Immature natural killer cell (primary cell): Measurements from ENCODE around the gene ERBB2. TPM values are rescaled to one million over a fixed set of nuclear protein-coding genes. Genes with fewer than 3 reads are reported as not detected.
"Not testable (repeated sequence)": the region's sequence is repeated elsewhere in the genome, so short reads cannot be mapped to it uniquely, and the experiment has no call there.

Experiments used
- DNase-seq, 3 donors: peaks; one replicate each; pipeline ENCODE4 v3.0.0; 2022; ENCODE audit warnings: mixed read lengths in 1 of 3
- H3K27ac Mint-ChIP-seq, 6 donors: one replicate each; pipeline ENCODE4 v1.8.0; 2020; ENCODE audit warnings: mixed read lengths in 6 of 6, mild to moderate bottlenecking in 5 of 6, inconsistent platforms in 4 of 6, moderate library complexity in 3 of 6
- H3K27me3 Mint-ChIP-seq, 3 donors: one replicate each; pipeline ENCODE4 v1.8.0; 2020 to 2021; ENCODE audit warnings: low read depth in 3 of 3, mild to moderate bottlenecking in 3 of 3, mixed read lengths in 3 of 3, moderate library complexity in 3 of 3, inconsistent platforms in 1 of 3
- H3K36me3 Mint-ChIP-seq, 3 donors: one replicate each; pipeline ENCODE4 v1.8.0; 2020; ENCODE audit warnings: mixed read lengths in 3 of 3, inconsistent platforms in 2 of 3, mild to moderate bottlenecking in 2 of 3
- H3K4me1 Mint-ChIP-seq, 2 donors: one replicate each; pipeline ENCODE4 v1.8.0; 2020; ENCODE audit warnings: inconsistent platforms in 2 of 2, mild to moderate bottlenecking in 2 of 2, mixed read lengths in 2 of 2, moderate library complexity in 1 of 2
- H3K4me3 Mint-ChIP-seq, 5 donors: one replicate each; pipeline ENCODE4 v1.8.0; 2020; ENCODE audit warnings: mild to moderate bottlenecking in 5 of 5, mixed read lengths in 5 of 5, inconsistent platforms in 3 of 5, moderate library complexity in 3 of 5
- H3K9me3 Mint-ChIP-seq, 6 donors: one replicate each; pipeline ENCODE4 v1.8.0; 2020; ENCODE audit warnings: mild to moderate bottlenecking in 6 of 6, mixed read lengths in 6 of 6, inconsistent platforms in 4 of 6, moderate library complexity in 3 of 6
- polyA plus RNA-seq, 3 donors: library from polyadenylated mRNA; unstranded; fragments of 300-500 nt; fragmentation: Illumina TruSeq; gene quantifications; one replicate each; pipeline ENCODE4 v1.2.3, GENCODE V29; 2021

Gene ERBB2
- polyA plus RNA-seq, 3 donors from 2014 or later = 14.5 to 49.2 (median 25.2) TPM

DNA sequence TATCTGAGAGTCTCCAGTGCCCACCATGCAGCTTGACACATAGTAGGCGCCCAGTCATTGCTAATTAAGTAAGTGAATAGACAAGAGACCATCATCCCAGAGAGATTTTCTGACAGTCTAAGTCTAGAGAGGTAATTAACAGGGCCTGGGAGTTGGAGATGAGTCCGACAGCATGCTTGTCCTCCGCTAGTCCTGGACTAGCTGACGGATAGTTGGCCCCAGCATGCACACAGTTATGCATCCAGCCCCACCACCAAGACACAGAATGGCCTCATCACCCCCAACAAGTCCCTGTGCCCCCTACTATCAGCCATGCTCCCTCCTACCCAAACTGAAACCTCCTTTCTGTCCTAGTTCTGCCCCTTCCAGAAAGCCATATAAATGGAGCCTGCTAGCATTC is 47.9 kb downstream of the ERBB2 start:
- H3K9me3 Mint-ChIP-seq = no peaks in the 10 kb centered on the region
- H3K36me3 Mint-ChIP-seq = no peaks in the 10 kb centered on the region
- H3K4me3 Mint-ChIP-seq = no peak overlapping the region
- peaks cover under 1 to 8% (median 6%) of the 10 kb centered on the region in 3 donors for H3K27me3 Mint-ChIP-seq
- H3K4me1 Mint-ChIP-seq = peaks cover 7 to 8% of the 10 kb centered on the region in 2 donors
- peak overlapping the region in 1 of 6 donors; percentile 64 for H3K27ac Mint-ChIP-seq
- DNase-seq = no peak

DNA sequence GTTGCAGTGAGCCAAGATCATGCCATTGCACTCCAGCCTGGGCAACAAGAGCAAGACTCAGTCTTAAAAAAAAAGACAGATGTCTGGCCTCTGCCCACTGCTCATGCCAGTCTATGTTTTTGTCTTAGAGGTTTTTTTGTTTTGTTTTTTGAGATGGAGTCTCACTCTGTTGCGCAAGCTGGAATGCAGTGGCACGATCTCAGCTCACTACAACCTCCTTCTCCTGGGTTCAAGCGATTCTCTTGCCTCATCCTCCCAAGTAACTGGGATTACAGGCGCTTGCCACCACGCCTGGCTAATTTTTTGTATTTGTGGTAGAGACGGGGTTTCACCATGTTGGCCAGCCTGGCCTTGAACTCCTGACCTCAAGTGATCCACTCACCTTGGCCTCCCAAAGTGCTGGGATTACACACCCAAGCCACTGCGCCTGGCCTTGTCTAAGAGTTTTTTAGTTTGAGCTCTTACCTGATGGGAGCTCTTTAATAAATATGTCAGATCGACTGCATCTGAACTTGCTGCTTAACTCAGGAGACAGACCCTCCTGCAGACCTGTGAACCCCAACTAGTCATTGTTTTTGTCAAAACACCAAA is 48.7 kb downstream of the ERBB2 start:
- H3K27ac Mint-ChIP-seq, DNase-seq, H3K4me3 Mint-ChIP-seq, H3K36me3 Mint-ChIP-seq, H3K9me3 Mint-ChIP-seq: not testable (repeated sequence)
- peaks cover 14 to 16% of the 10 kb centered on the region in 2 donors for H3K4me1 Mint-ChIP-seq
- H3K27me3 Mint-ChIP-seq = peaks cover 6 to 12% (median 6%) of the 10 kb centered on the region in 3 donors

DNA sequence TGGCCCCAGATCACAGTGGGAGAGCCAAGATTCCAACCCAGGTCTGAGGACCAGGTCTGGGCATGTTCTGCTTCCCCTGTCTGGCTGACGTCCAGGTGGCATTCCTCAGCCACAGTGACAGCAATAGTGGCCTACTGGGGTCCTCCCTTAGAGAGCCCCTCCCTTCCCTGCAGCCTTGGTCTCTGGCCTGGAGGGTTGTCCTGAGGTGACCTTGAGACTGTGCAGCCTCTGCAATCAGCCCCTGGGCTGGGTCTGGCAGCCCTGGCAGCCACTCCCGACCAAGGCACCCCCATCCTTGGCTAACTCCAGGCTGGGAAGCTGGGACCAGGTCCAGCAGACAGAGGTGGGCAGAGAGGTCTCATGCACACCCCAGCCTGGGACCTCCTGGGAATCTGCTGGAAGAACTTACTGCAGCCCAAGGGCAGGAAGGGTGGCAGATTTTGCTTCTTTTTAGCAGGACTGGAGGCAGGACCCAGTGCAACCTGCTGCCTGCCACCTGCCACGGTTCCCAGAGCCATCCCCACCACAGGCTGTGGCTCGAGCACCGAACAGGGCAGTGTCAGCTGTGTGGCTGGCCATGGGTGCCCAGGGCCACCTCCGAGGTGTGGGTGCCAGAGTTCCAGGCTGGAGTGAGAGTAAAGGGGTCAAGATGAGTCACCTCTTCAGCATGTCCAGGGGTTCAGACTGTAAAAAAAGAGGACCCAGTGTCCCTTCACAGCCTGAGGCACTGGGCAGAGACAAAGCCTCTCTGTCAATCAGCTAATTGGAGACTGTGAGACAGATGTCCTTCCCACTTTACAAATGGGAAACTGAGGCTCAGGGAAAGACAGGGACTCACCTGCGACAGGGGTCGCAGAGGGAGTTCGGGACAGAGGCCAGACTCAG is 50.5 kb downstream of the ERBB2 start:
- Mint-ChIP-seq H3K4me1 (peaks cover 22 to 25% of the 10 kb centered on the region in 2 donors), H3K27ac (no peak overlapping the region), H3K36me3 (no peaks in the 10 kb centered on the region), H3K27me3 (peaks cover 12 to 21% (median 17%) of the 10 kb centered on the region in 3 donors), H3K9me3 (no peaks in the 10 kb centered on the region), H3K4me3 (no peak overlapping the region)
- DNase-seq = no peak

DNA sequence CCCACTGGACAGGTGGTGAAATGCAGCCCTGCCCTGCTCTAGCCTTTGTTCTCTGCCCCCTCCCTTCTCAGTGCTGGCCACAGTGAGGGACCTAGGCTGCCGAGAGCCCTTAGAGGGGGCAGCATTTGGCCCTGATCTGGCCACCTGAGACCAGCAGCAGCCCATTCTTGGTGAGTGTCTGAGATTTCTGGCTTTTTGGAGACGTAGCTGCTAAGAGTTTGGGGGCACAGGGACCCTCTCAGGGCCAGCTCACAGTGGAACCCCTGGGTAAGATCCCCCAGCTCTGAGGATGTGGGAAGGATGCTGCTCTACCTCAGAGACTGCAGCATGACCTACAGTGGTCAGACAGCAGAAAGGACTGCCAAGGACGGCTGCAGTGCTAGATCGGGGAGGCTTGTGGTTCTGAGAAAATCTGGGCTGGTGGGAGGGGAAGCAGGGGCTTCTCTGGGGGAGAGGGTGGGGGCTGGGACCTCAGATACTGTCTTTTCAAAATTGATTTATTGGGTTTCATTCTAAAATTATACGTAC is 51.2 kb downstream of the ERBB2 start:
- H3K4me3 Mint-ChIP-seq = no peak overlapping the region
- no peaks in the 10 kb centered on the region for H3K36me3 Mint-ChIP-seq
- peak overlapping the region in 1 of 6 donors; percentile 51 for H3K27ac Mint-ChIP-seq
- H3K27me3 Mint-ChIP-seq = peaks cover 18 to 28% (median 21%) of the 10 kb centered on the region in 3 donors
- H3K4me1 Mint-ChIP-seq = peaks cover 29 to 32% of the 10 kb centered on the region in 2 donors
- DNase-seq = no peak
- no peaks in the 10 kb centered on the region for H3K9me3 Mint-ChIP-seq

DNA sequence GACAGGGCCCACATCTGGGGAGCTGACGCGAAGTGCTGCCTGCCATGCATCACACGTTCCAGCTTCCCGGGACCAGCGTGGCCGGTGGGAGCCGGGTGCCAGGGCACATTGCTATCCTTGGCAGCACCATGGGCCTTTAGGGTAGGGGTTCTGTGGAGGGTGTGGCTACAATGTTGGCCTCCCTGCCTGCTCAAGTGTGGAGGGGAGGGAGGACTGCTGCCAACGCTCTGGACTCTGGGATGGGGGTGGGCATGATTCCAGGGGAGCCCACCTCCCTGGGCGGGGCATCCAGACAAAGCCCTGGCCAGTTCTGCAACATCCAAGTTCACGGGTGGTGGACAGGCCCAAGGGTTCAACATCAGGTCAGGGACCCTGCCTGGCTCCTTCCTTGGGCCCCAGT is 51.8 kb downstream of the ERBB2 start:
- Mint-ChIP-seq H3K36me3 (no peaks in the 10 kb centered on the region), H3K4me3 (no peak overlapping the region), H3K9me3 (no peaks in the 10 kb centered on the region), H3K4me1 (peaks cover 34 to 37% of the 10 kb centered on the region in 2 donors), H3K27ac (peak overlapping the region in 1 of 6 donors; percentile 95), H3K27me3 (peaks cover 23 to 33% (median 23%) of the 10 kb centered on the region in 3 donors)
- no peak for DNase-seq

DNA sequence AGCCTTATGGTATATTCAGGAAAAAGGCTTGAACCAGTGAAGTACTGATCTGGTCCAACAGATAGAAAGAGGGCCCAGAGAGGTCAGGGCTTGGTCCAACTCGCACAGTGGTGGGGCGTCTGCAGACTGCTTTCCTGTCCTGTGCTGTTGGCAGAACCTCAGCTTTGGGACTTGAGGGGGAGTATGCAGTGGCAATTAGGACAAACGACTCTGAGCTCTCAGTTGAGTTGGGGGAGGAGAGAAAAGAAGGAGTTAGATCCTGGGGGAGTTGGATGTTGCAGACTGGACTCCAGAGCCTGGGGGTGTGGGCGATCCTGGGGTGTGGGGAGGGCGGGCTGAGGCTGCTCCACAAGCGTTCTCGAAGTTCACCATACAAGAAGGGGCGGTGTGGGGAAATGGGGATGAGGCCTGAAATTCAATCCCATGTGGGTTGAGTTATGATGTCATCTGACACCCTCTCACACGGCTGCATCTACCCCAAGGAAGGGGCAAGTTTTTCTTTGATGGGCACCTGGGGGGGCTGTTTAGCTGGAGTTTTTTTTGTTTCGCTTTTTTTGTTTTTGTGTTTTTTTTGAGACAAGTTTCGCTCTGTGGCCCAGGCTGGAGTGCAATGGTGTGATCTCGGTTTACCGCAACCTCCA is 52.5 kb downstream of the ERBB2 start:
- no peaks in the 10 kb centered on the region for H3K36me3 Mint-ChIP-seq
- H3K9me3 Mint-ChIP-seq = no peaks in the 10 kb centered on the region
- peak overlapping the region; percentile 51 to 79 (median 70) for H3K4me3 Mint-ChIP-seq
- peaks cover 42 to 44% of the 10 kb centered on the region in 2 donors for H3K4me1 Mint-ChIP-seq
- H3K27me3 Mint-ChIP-seq = peaks cover 25 to 37% (median 25%) of the 10 kb centered on the region in 3 donors
- DNase-seq = no peak
- peak overlapping the region; percentile 87 to 97 (median 94) for H3K27ac Mint-ChIP-seq

DNA sequence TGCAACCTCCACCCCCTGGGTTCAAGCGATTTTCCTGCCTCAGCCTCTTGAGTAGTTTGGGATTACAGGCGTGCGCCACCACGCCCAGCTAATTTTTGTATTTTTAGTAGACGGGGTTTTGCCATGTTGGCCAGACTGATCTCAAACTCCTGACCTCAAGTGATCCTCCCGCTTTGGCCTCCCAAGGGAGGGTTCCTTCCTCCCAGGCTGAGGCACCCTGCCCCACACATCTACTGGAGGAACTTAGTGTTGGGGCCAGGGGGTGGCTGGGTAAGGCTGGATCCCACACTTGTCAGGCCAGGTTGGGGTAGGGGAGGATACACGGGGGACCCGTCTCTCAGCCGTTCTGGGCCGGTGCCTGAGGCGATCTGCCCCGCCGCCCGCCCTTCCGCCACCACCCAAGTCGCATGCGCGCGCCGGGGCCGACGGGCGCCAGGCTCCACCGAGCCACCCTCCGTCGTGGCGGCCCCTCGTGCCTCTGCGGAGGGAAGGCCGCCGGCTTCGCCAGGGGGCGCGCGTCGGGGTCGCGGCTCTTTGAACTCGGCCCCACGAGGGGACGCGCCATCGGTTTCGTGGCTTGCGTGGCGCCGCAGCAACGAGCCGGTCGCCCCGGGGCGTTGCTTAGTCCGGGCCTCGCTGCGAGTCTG is 53.8 kb downstream of the ERBB2 start:
- H3K36me3 Mint-ChIP-seq = no peaks in the 10 kb centered on the region
- H3K4me3 Mint-ChIP-seq = peak overlapping the region; percentile 79 to 88 (median 83)
- H3K4me1 Mint-ChIP-seq = peaks cover 54 to 57% of the 10 kb centered on the region in 2 donors
- no peaks in the 10 kb centered on the region for H3K9me3 Mint-ChIP-seq
- peak overlapping the region; percentile 87 to 97 (median 94) for H3K27ac Mint-ChIP-seq
- H3K27me3 Mint-ChIP-seq = peaks cover 34 to 50% (median 37%) of the 10 kb centered on the region in 3 donors
- DNase-seq = no peak

DNA sequence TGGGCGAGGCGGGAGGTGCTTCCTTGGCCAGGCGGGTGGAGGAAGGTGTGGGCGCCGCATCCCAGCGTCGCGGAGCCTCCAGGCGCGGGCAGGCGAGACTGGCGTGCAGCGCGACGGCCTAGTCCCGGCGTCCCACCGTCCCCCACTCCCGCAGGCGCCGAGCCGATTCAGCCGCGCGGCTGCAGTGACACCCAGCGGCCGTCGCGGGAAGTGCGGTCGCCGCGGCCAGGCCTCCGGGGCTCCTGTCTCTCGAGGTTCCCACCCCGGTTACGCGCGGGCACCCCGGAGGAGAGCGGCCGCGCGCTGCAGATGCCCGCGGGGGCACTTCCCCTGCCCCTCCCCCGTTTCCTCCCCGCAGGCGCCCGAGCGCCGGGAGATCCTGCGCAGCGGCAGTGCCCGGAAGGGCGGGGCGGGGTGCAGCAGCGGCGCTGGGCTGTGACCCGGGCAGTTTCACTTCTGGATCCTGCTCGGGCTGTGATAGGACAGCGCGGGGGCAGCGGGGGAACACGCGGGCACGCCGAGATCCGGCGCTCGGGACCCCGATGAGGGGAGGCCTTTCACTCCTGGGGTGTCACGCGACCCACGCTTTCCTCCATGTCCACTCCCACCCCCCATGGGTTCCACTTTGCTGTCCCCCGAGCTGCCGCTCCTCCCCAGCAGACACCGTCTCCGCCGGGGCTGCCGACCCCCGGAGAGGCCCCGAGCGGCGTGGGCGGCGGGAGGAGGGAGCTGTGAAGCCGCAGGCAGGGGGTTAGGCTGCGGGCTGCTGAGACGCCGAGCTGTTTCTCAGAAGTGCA is 54.5 kb downstream of the ERBB2 start:
- peak overlapping the region; percentile 74 to 84 (median 81) for H3K4me3 Mint-ChIP-seq
- H3K27ac Mint-ChIP-seq = peak overlapping the region; percentile 96 to 100 (median 98)
- H3K27me3 Mint-ChIP-seq = peaks cover 34 to 50% (median 40%) of the 10 kb centered on the region in 3 donors
- peak; percentile 99 to 100 (median 99) for DNase-seq
- peaks cover 62 to 64% of the 10 kb centered on the region in 2 donors for H3K4me1 Mint-ChIP-seq
- no peaks in the 10 kb centered on the region for H3K9me3 Mint-ChIP-seq
- peaks cover 0 to 4% (median 0%) of the 10 kb centered on the region in 3 donors for H3K36me3 Mint-ChIP-seq

DNA sequence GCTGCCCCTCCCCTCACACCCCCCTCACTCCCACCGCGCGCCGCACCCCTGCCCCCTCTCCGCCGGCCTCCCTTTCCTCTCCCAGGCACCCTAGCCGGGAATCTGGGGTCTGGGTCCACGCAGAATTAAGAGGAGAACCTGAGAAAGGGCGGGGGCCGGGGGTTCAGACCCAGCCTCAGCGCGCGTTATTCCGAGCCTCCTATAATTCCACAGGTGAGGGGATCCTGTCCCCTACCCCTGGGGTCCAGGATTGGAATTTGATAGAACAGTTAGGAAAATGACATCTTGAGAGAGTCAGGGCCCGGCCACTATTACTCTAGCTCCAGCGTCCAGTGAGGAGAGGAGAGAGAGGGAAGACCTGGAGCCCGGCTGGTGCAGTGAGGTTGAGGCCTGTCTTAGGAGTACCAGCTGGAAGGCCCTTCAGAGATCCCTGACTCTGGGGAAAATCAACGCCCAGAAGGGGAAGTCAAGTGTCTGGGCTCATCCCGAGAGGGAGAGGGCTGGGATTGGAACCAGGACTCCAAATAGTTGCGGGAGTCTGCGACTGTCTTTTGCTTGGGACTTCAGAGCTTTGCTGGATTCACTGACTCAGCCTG is 55.2 kb downstream of the ERBB2 start:
- no peak for DNase-seq
- no peaks in the 10 kb centered on the region for H3K9me3 Mint-ChIP-seq
- H3K4me3 Mint-ChIP-seq = peak overlapping the region; percentile 73 to 84 (median 78)

DNA sequence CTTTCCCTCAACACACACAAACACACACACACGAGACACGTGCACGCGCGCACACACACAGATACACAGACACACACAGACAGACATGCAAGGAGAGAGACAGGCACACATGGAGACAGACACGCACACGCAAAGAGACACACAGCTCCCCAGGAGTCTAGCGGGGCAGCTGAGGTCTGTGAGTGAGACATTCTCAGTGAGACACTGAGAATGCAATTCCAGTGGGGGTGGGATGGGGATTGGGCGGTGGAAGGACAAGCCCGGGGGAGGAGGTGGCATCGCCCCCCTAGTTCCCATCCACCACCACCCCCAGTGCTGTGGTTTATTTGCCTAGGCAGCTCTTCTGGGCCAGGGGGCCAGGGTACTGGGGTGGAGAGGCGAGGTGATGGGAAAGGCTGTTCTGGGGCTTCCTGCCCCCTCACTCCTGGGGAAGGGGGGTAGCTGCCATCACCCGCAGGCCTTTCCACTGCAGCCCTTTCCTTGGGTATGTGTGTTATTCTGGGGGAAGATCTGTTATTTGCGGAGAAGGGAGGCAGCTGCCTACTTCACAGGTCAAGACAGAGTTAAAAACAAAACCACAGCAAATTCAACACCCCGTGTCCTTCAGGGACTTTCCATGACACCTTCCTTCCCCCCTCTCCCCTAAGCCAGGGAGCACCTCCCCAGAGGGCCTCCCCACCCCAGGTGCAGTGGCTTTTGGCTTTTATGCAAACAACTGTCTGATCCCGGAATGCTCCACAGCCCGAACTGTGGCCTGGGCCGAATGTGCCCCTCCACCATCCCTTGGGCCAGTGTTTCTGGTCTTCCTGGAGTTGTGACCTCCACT is 55.9 kb downstream of the ERBB2 start:
- peak; percentile 70 to 72 (median 71) for DNase-seq
- Mint-ChIP-seq H3K9me3 (no peaks in the 10 kb centered on the region), H3K27me3 (peaks cover 34 to 52% (median 42%) of the 10 kb centered on the region in 3 donors), H3K27ac (peak overlapping the region; percentile 96 to 100 (median 98)), H3K4me3 (peak overlapping the region; percentile 73 to 84 (median 78)), H3K36me3 (peaks cover 0 to 4% (median 0%) of the 10 kb centered on the region in 3 donors), H3K4me1 (peaks cover 72 to 76% of the 10 kb centered on the region in 2 donors)

More for the DNA sequence above, 55.2 kb downstream of the ERBB2 start:
- Mint-ChIP-seq H3K4me1 (peaks cover 67 to 71% of the 10 kb centered on the region in 2 donors), H3K36me3 (peaks cover 0 to 4% (median 0%) of the 10 kb centered on the region in 3 donors), H3K27ac (peak overlapping the region; percentile 96 to 100 (median 98)), H3K27me3 (peaks cover 34 to 50% (median 41%) of the 10 kb centered on the region in 3 donors)

DNA sequence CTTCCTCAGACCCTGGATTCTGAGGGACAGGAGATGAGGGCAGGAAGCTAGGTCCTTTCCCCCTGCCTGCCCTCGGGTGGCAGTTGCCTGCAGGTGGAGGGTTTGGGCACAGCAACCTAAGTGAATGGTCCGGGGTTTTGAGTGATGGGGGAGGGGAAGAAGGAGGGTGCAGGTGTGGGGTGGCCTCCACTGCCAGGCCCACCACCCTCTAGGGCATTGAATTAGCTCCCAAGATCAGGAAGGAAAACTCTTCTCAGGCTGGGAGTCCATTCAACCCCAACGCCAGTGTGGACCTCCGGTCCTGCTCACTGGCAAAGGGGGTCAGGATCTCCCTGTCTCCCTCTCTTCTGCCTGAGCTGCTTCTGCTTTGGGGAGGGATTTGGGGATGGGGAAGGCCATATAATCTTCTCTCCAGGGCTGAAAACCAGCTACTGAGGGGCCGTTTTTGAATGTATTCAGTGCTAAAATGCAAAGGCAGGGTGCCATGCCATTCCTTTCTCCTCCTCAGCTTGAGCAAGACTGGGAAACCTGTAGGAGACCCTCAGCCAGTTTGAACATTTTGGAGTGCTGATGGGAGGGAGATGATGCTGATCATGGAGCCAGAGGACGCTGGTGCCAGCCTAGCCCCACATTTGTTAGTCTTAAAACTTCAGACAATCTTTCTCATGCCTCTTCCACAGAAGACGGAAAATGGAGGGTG is 56.7 kb downstream of the ERBB2 start:
- peak overlapping the region; percentile 96 to 100 (median 98) for H3K27ac Mint-ChIP-seq
- H3K36me3 Mint-ChIP-seq = peaks cover 4 to 8% (median 5%) of the 10 kb centered on the region in 3 donors
- H3K27me3 Mint-ChIP-seq = peaks cover 34 to 57% (median 45%) of the 10 kb centered on the region in 3 donors
- H3K9me3 Mint-ChIP-seq = no peaks in the 10 kb centered on the region
- H3K4me3 Mint-ChIP-seq = peak overlapping the region; percentile 73 to 84 (median 78)
- peaks cover 78 to 82% of the 10 kb centered on the region in 2 donors for H3K4me1 Mint-ChIP-seq
- DNase-seq = no peak
